Suppressor macrophage treated with lipopolysaccharide for 1 hour (primary cell): Measurements from ENCODE around the gene MEIS1.

ENCODE experiments used
- DNase-seq, 3 donors: peaks; one replicate each; pipeline ENCODE4 v3.0.0-alpha.2; 2020 to 2022

MEIS1 gene

GRCh38 chr2:66431846-66432587 lies 2.9 kb upstream of the MEIS1 start:
- no peak for DNase-seq

- DNase-seq, result peak; percentile 72 to 82 (median 76)
Observed at GRCh38 chr2:66432801-66433694, 1.9 kb upstream of the MEIS1 start.

GRCh38 chr2:66433695-66433944 lies 1.3 kb upstream of the MEIS1 start:
- DNase-seq, result no peak

- DNase-seq, result peak; percentile 54 to 81 (median 69)
Observed at GRCh38 chr2:66433945-66434678, 813 bp upstream of the MEIS1 start.

- peak in 1 of 3 donors; percentile 13 for DNase-seq
Observed at GRCh38 chr2:66435549-66435875, 587 bp downstream of the MEIS1 start.

GRCh38 chr2:66435963-66436362 lies 1.0 kb downstream of the MEIS1 start:
- DNase-seq, result no peak

- no peak for DNase-seq
Observed at GRCh38 chr2:66436581-66437001, 1.7 kb downstream of the MEIS1 start.

GRCh38 chr2:66437109-66437690 lies 2.3 kb downstream of the MEIS1 start:
- no peak for DNase-seq

- DNase-seq, result no peak
Observed at GRCh38 chr2:66437691-66438497, 3.0 kb downstream of the MEIS1 start.

GRCh38 chr2:66438498-66438833 lies 3.5 kb downstream of the MEIS1 start:
- no peak for DNase-seq

GRCh38 chr2:66438891-66439811 lies 4.2 kb downstream of the MEIS1 start:
- DNase-seq, result peak; percentile 25 to 46 (median 30)

GRCh38 chr2:66439812-66440542 lies 5.1 kb downstream of the MEIS1 start:
- DNase-seq, result peak; percentile 19 to 30 (median 21)

- peak in 1 of 3 donors; percentile 22 for DNase-seq
Observed at GRCh38 chr2:66440708-66441497, 6.0 kb downstream of the MEIS1 start.

GRCh38 chr2:66441581-66442320 lies 6.8 kb downstream of the MEIS1 start:
- no peak for DNase-seq

GRCh38 chr2:66442516-66443185 lies 7.7 kb downstream of the MEIS1 start:
- DNase-seq, result no peak

- no peak for DNase-seq
Observed at GRCh38 chr2:66443186-66443978, 8.5 kb downstream of the MEIS1 start.
